Thoracic aorta (tissue), 2 donors: ENCODE measurements around the gene ZNRD2. TPM values are rescaled to one million over a fixed set of nuclear protein-coding genes. Genes with fewer than 3 reads are reported as not detected.

Experiments used
- ATAC-seq: fragments of 150-250 bp; one replicate; pipeline ENCODE4 v1.8.0; 2017; ENCODE audit warnings: low read depth; ENCODE audit not compliant: insufficient number of reproducible peaks, low FRiP score
- DNase-seq: peaks from one replicate; pipeline ENCODE4 v3.0.0-alpha.2; 2020; ENCODE audit warnings: low spot score
- H3K27ac ChIP-seq, 2 donors: fragments of 200-600 bp; sonication (generic); 1 replicate in 1 of 2; 2 replicates in 1 of 2; pipeline ENCODE4 v1.5.1; 2016; ENCODE audit warnings: mild to moderate bottlenecking in 2 of 2, moderate library complexity in 2 of 2
- H3K27me3 ChIP-seq: fragments of 200-600 bp; sonication (generic); replicated peaks from 2 replicates; pipeline ENCODE4 v1.6.0; 2016; ENCODE audit warnings: mild to moderate bottlenecking; ENCODE audit not compliant: insufficient read depth
- H3K36me3 ChIP-seq: fragments of 200-600 bp; sonication (generic); one replicate; pipeline ENCODE4 v1.5.1; 2016
- H3K4me1 ChIP-seq, 2 donors: fragments of 200-600 bp; sonication (generic); 1 replicate in 1 of 2; 2 replicates in 1 of 2; pipeline versions ENCODE4 v1.5.1 to v1.6.0; 2016; ENCODE audit warnings: low read depth in 2 of 2, mild to moderate bottlenecking in 1 of 2; ENCODE audit not compliant: control insufficient read depth in 1 of 2
- H3K4me3 ChIP-seq: fragments of 200-600 bp; sonication (generic); 2 replicates; pipeline ENCODE4 v1.5.1; 2016; ENCODE audit warnings: mild to moderate bottlenecking
- H3K9me3 ChIP-seq: fragments of 200-600 bp; sonication (generic); 2 replicates; pipeline ENCODE4 v1.5.1; 2016
- CTCF ChIP-seq: fragments of 200-600 bp; sonication (generic); IDR thresholded peaks from one replicate; pipeline ENCODE4 v1.5.1; 2019; ENCODE audit warnings: antibody characterized with exemption
- total RNA-seq, 2 donors: library from RNA; depleted of rRNA; stranded (reverse); fragments of >200 nt; gene quantifications; one replicate each; pipeline versions ENCODE4 v1.1.0 to v1.2.3, GENCODE V29; 2016

The ZNRD2 gene
- total RNA-seq, 2 donors from 2014 or later = 38.4 to 51.7 TPM

- TF ChIP-seq CTCF = no peak
- ATAC-seq (no peak), DNase-seq (peak; percentile 47)
- peaks cover 40 to 57% of the 10 kb centered on the region in 2 donors for H3K4me1 ChIP-seq
- H3K4me3 ChIP-seq = peak overlapping the region; percentile 80
- no peaks in the 10 kb centered on the region for H3K9me3 ChIP-seq
- H3K27ac ChIP-seq = peak overlapping the region; percentile 96 to 99
- no peaks in the 10 kb centered on the region for H3K27me3 ChIP-seq
- H3K36me3 ChIP-seq = peaks cover 11% of the 10 kb centered on the region
These were observed 14.5 kb upstream of the ZNRD2 start for GRCh38 chr11:65555693-65556231.

- ATAC-seq (no peak), DNase-seq (no peak)
- no peaks in the 10 kb centered on the region for H3K9me3 ChIP-seq
- no peaks in the 10 kb centered on the region for H3K27me3 ChIP-seq
- TF ChIP-seq CTCF = no peak
- peak overlapping the region; percentile 96 to 99 for H3K27ac ChIP-seq
- peaks cover 43 to 66% of the 10 kb centered on the region in 2 donors for H3K4me1 ChIP-seq
- H3K4me3 ChIP-seq = peak overlapping the region; percentile 80
- H3K36me3 ChIP-seq = peaks cover 4% of the 10 kb centered on the region
These were observed 13.6 kb upstream of the ZNRD2 start for GRCh38 chr11:65556470-65557279.

- no peak for TF ChIP-seq CTCF
- no peaks in the 10 kb centered on the region for H3K9me3 ChIP-seq
- H3K27ac ChIP-seq = peak overlapping the region; percentile 96 to 99
- H3K36me3 ChIP-seq = no peaks in the 10 kb centered on the region
- H3K4me3 ChIP-seq = peak overlapping the region; percentile 80
- peaks cover 43 to 73% of the 10 kb centered on the region in 2 donors for H3K4me1 ChIP-seq
- no peak for ATAC-seq
- no peaks in the 10 kb centered on the region for H3K27me3 ChIP-seq
- no peak for DNase-seq
These were observed 12.8 kb upstream of the ZNRD2 start for GRCh38 chr11:65557280-65558001.

GRCh38 chr11:65558002-65558929 lies 12.0 kb upstream of the ZNRD2 start, which contains the start of gene LTBP3:
LTBP3 (minus strand) TSS chr11:65558359; CDS start chr11:65557959, 400 bp downstream.
- H3K27ac ChIP-seq = peak within 1 kb of the TSS; percentile 96 to 99

More at GRCh38 chr11:65558002-65558929, 12.0 kb upstream of the ZNRD2 start, which contains the start of gene LTBP3:
- Histone ChIP-seq H3K9me3 (no peaks in the 10 kb centered on the region), H3K4me3 (peak within 1 kb of the TSS; percentile 80), H3K4me1 (peaks cover 43 to 73% of the 10 kb centered on the region in 2 donors), H3K27me3 (no peaks in the 10 kb centered on the region), H3K36me3 (no peaks in the 10 kb centered on the region)
- peak; percentile 40 for DNase-seq
- TF ChIP-seq CTCF = no peak
- ATAC-seq = peak; percentile 58
